Liver (tissue), 9 donors: ENCODE measurements around the gene TPRG1L. TPM values are rescaled to one million over a fixed set of nuclear protein-coding genes. Genes with fewer than 3 reads are reported as not detected.

ENCODE experiments used
- DNase-seq: peaks from one replicate; pipeline ENCODE4 v3.0.0-alpha.2; 2017; ENCODE audit warnings: low spot score
- H3K27ac ChIP-seq, 2 donors: one replicate each; pipeline ENCODE4 v1.7.0; 2013; ENCODE audit warnings: inconsistent platforms in 2 of 2, low read length in 2 of 2, control low read depth in 1 of 2, low read depth in 1 of 2, mild to moderate bottlenecking in 1 of 2
- H3K27me3 ChIP-seq, 4 donors: one replicate each; pipeline versions ENCODE4 v1.6.1 to v1.7.0; 2013; ENCODE audit warnings: low read length in 3 of 4, inconsistent platforms in 1 of 4, mild to moderate bottlenecking in 1 of 4, moderate library complexity in 1 of 4; ENCODE audit not compliant: control insufficient read depth in 4 of 4, insufficient read depth in 4 of 4
- H3K36me3 ChIP-seq, 4 donors: one replicate each; pipeline versions ENCODE4 v1.6.1 to v1.7.0; 2013; ENCODE audit warnings: low read length in 3 of 4, mild to moderate bottlenecking in 3 of 4, low read depth in 1 of 4, moderate library complexity in 1 of 4; ENCODE audit not compliant: control insufficient read depth in 4 of 4, insufficient read depth in 3 of 4
- H3K4me1 ChIP-seq, 4 donors: one replicate each; pipeline versions ENCODE4 v1.6.1 to v1.7.0; 2013; ENCODE audit warnings: low read length in 3 of 4, mild to moderate bottlenecking in 3 of 4, moderate library complexity in 1 of 4; ENCODE audit not compliant: control insufficient read depth in 4 of 4, insufficient read depth in 4 of 4
- H3K4me3 ChIP-seq, 3 donors: one replicate each; pipeline versions ENCODE4 v1.6.1 to v1.7.0; 2013; ENCODE audit warnings: low read length in 3 of 3, control low read depth in 1 of 3, low read depth in 1 of 3, mild to moderate bottlenecking in 1 of 3
- H3K9ac ChIP-seq, 2 donors: one replicate each; pipeline ENCODE4 v1.7.0; 2013; ENCODE audit warnings: low read length in 2 of 2, mild to moderate bottlenecking in 2 of 2, moderate library complexity in 2 of 2, control low read depth in 1 of 2, low read depth in 1 of 2
- H3K9me3 ChIP-seq, 4 donors: one replicate each; pipeline versions ENCODE4 v1.6.1 to v1.7.0; 2013; ENCODE audit warnings: low read length in 3 of 4; ENCODE audit not compliant: control insufficient read depth in 4 of 4
- EGR1 ChIP-seq, 2 donors: IDR thresholded peaks; 2 replicates each; pipeline ENCODE4 v1.6.1; 2016 to 2018; ENCODE audit warnings: antibody characterized with exemption in 2 of 2, low read depth in 2 of 2
- FOXA1 ChIP-seq: IDR thresholded peaks from 2 replicates; pipeline ENCODE4 v1.6.1; 2016; ENCODE audit warnings: antibody characterized with exemption
- FOXA2 ChIP-seq: IDR thresholded peaks from 2 replicates; pipeline ENCODE4 v1.6.1; 2016; ENCODE audit warnings: antibody characterized with exemption
- HNF4A ChIP-seq, 2 donors: conservative IDR thresholded peaks; 2 replicates each; pipeline ENCODE4 v1.6.1; 2016; ENCODE audit warnings: antibody characterized with exemption in 2 of 2, mild to moderate bottlenecking in 2 of 2
- HNF4G ChIP-seq: IDR thresholded peaks from 2 replicates; pipeline ENCODE4 v1.6.1; 2016; ENCODE audit warnings: antibody characterized with exemption
- JUND ChIP-seq, 2 donors: IDR thresholded peaks; 2 replicates each; pipeline ENCODE4 v1.6.1; 2016; ENCODE audit warnings: antibody characterized with exemption in 2 of 2
- RAD21 ChIP-seq, 2 donors: IDR thresholded peaks; 2 replicates each; pipeline ENCODE4 v1.6.1; 2016; ENCODE audit warnings: antibody characterized with exemption in 2 of 2, mild to moderate bottlenecking in 2 of 2
- RXRA ChIP-seq, 2 donors: IDR thresholded peaks; 2 replicates each; pipeline ENCODE4 v1.6.1; 2017 to 2018; ENCODE audit warnings: antibody characterized with exemption in 2 of 2, mild to moderate bottlenecking in 1 of 2
- SP1 ChIP-seq: IDR thresholded peaks from 2 replicates; pipeline ENCODE4 v1.6.1; 2018; ENCODE audit warnings: antibody characterized with exemption, mild to moderate bottlenecking
- TAF1 ChIP-seq: conservative IDR thresholded peaks from 2 replicates; pipeline ENCODE4 v1.6.1; 2016; ENCODE audit warnings: antibody characterized with exemption, mild to moderate bottlenecking
- YY1 ChIP-seq: IDR thresholded peaks from 2 replicates; pipeline ENCODE4 v1.6.1; 2016; ENCODE audit warnings: antibody characterized with exemption, mild to moderate bottlenecking
- WGBS: extraction: QIAGEN DNeasy Blood & Tissue Kit; methylation state at CpG from one replicate; pipeline ENCODE4 v1.1.7; 2013; 5-methylcytosine and 5-hydroxymethylcytosine counted together
- polyA plus RNA-seq, 2 donors: library from polyadenylated mRNA; stranded (reverse) in 1 of 2; unstranded in 1 of 2; fragments of 200-250 nt in 1 of 2; fragments of >200 nt in 1 of 2; fragmentation: Nextera tagmentation in 1 of 2; extraction: Ambion mirVana in 1 of 2; gene quantifications; one replicate each; pipeline versions ENCODE4 v1.2.1 to v1.2.3, GENCODE V29; 2013 to 2015
- total RNA-seq, 2 donors: library from RNA; depleted of rRNA; stranded (reverse); fragments of >200 nt; gene quantifications; one replicate each; pipeline ENCODE4 v1.2.3, GENCODE V29; 2014
- TF ChIP-seq, protein P1 (sequence below): fragments of 150-350 bp; IDR thresholded peaks from 2 replicates; pipeline ENCODE4 v1.5.1; 2017; ENCODE audit warnings: improper control_type of control experiment, low read depth, low read length; ENCODE audit not compliant: missing input control
- TF ChIP-seq, protein P2 (sequence below): IDR thresholded peaks from 2 replicates; pipeline ENCODE4 v1.6.1; 2016; ENCODE audit warnings: antibody characterized with exemption
- TF ChIP-seq, protein P3 (sequence below): IDR thresholded peaks from 2 replicates; pipeline ENCODE4 v1.6.1; 2016; ENCODE audit warnings: antibody characterized with exemption
- donor health status: healthy.
- donor health status: healthy.
- donor health status: healthy.
- donor health status: healthy.
- donor health status: healthy.

TPRG1L gene
- total and polyA plus RNA-seq, 4 donors = 29.3 to 51.0 (median 43.9) TPM

DNA sequence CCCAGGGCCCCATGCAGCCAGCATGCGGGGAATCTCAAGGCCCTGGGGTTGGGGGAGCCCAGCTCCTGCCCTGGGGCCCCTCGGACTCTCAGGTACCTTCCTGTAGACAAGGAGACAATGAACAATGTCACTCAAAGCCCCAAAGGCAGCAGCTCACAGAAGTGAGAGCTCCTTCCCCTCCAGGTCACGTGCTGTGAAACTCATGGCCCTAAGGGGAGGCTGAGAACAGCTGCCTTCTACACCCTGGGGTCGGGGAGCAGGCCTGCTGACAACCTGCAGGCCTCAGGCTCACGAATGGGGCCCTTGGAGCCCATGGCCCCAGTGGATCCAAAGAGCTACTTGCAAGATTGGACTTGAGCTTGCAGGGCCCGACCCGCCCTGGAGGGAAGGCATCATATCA lies 16.7 kb upstream of the TPRG1L start:
- no peak for DNase-seq
- peaks cover 0 to 2% (median 0%) of the 10 kb centered on the region in 4 donors for H3K27me3 ChIP-seq
- H3K36me3 ChIP-seq = peaks cover 0 to 1% (median 0%) of the 10 kb centered on the region in 4 donors
- WGBS = 88% methylated on average over 7 of the region's 7 CpGs
- H3K9ac ChIP-seq = no peak overlapping the region
- no peaks in the 10 kb centered on the region for H3K9me3 ChIP-seq
- H3K27ac ChIP-seq = no peak overlapping the region
- H3K4me3 ChIP-seq = no peak overlapping the region
- peaks cover 5 to 8% (median 6%) of the 10 kb centered on the region in 4 donors for H3K4me1 ChIP-seq
- TF ChIP-seq, protein P1, sequence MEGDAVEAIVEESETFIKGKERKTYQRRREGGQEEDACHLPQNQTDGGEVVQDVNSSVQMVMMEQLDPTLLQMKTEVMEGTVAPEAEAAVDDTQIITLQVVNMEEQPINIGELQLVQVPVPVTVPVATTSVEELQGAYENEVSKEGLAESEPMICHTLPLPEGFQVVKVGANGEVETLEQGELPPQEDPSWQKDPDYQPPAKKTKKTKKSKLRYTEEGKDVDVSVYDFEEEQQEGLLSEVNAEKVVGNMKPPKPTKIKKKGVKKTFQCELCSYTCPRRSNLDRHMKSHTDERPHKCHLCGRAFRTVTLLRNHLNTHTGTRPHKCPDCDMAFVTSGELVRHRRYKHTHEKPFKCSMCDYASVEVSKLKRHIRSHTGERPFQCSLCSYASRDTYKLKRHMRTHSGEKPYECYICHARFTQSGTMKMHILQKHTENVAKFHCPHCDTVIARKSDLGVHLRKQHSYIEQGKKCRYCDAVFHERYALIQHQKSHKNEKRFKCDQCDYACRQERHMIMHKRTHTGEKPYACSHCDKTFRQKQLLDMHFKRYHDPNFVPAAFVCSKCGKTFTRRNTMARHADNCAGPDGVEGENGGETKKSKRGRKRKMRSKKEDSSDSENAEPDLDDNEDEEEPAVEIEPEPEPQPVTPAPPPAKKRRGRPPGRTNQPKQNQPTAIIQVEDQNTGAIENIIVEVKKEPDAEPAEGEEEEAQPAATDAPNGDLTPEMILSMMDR = no peak
- TF ChIP-seq TAF1 (no peak), EGR1 (IDR thresholded peaks at IDR 0.05; ENCODE audit: low read depth in 2 of 2) (no peak)

DNA sequence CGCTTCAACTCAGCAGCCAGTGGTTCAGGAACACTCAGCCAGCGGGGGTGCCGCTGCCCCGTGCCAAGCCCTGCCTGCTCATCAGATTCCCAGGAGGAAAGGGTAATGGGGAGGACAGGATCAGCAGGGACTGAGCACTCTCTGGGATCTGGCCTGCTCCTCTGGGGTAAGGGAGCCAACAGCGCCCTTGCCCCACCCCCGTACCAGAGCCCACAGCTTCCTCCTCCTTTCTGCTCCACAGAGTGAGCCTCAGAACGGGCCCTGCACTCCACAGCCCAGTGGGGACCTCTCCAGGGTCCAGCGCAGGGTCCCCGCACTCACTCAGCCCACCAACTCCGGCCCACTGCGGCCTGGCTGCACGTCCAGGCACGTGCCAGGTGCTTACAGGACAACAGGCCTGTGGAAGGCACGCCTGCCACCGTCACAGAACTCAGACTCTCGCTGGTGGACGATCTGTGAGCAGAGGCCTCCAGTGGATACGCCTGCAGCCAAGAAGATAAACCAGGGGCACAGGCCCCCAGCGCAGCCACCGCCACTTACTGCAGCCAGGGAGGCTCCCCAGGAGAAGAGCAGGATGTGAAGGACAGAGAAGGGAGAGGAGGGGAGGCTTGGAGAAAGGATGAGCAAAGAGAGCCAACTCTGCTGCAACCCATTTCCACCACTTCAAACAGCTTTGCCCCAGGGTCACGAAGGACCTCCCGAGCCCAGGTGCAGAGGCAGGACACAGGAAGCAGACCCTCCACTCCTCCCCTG lies 15.6 kb upstream of the TPRG1L start:
- Histone ChIP-seq H3K4me1 (peaks cover 5 to 8% (median 6%) of the 10 kb centered on the region in 4 donors), H3K36me3 (no peaks in the 10 kb centered on the region), H3K4me3 (no peak overlapping the region), H3K9ac (no peak overlapping the region), H3K9me3 (no peaks in the 10 kb centered on the region), H3K27ac (no peak overlapping the region), H3K27me3 (peaks cover 0 to 2% (median 0%) of the 10 kb centered on the region in 4 donors)
- 74% methylated on average over 22 of the region's 22 CpGs for WGBS
- TF ChIP-seq RXRA (IDR thresholded peaks at IDR 0.05) = no peak
- TF ChIP-seq, protein P2, sequence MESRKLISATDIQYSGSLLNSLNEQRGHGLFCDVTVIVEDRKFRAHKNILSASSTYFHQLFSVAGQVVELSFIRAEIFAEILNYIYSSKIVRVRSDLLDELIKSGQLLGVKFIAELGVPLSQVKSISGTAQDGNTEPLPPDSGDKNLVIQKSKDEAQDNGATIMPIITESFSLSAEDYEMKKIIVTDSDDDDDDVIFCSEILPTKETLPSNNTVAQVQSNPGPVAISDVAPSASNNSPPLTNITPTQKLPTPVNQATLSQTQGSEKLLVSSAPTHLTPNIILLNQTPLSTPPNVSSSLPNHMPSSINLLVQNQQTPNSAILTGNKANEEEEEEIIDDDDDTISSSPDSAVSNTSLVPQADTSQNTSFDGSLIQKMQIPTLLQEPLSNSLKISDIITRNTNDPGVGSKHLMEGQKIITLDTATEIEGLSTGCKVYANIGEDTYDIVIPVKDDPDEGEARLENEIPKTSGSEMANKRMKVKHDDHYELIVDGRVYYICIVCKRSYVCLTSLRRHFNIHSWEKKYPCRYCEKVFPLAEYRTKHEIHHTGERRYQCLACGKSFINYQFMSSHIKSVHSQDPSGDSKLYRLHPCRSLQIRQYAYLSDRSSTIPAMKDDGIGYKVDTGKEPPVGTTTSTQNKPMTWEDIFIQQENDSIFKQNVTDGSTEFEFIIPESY = no peak
- no peak for TF ChIP-seq YY1
- no peak for TF ChIP-seq HNF4G
- TF ChIP-seq SP1 = no peak
- no peak for TF ChIP-seq HNF4A (conservative IDR thresholded peaks at IDR 0.05)
- no peak for TF ChIP-seq FOXA2
- TF ChIP-seq, protein P1 = no peak
- no peak for TF ChIP-seq JUND (IDR thresholded peaks at IDR 0.05)
- no peak for TF ChIP-seq RAD21 (IDR thresholded peaks at IDR 0.05)
- TF ChIP-seq FOXA1 = no peak
- TF ChIP-seq, protein P3, sequence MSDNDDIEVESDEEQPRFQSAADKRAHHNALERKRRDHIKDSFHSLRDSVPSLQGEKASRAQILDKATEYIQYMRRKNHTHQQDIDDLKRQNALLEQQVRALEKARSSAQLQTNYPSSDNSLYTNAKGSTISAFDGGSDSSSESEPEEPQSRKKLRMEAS = no peak
- DNase-seq = no peak
